GM19025 (cell line): Measurements from ENCODE around the gene SECISBP2.

Experiments used
- ATAC-seq: cut with Tn5 transposase; IDR thresholded peaks from one replicate; pipeline ENCODE4 v1.9.1; 2021; ENCODE audit warnings: mild to moderate bottlenecking, low read depth, moderate library complexity; ENCODE audit not compliant: unreplicated experiment

SECISBP2 gene

DNA sequence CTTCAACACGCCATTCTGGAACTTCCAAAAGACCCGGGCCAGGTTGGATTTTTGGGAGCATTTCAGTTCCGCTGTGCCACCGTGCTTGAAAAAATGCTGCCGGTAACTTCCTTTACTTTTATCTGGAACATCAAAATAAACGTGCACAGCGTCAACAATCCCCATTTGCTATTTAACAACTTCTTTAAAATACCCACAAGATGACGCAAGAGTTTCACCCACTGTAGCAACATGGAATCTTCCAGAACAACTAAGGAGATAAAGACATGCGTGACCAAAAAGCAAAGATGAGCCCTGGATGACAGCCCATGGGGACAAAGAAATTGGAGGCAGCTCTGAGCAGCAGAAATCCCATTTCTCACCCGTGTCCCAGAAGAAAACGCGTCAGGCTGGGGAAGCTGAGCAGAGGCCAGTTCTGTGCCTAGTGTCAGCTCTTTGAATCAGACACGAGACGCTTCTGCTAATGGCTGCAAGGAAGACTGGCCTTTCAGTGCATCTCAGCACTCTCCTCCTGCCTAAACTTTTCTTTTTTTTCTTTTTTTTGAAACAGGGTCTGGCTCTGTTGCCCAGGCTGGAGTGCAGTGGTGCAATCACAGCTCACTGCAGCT is 61.3 kb downstream of the SECISBP2 start:
- no peak for ATAC-seq

DNA sequence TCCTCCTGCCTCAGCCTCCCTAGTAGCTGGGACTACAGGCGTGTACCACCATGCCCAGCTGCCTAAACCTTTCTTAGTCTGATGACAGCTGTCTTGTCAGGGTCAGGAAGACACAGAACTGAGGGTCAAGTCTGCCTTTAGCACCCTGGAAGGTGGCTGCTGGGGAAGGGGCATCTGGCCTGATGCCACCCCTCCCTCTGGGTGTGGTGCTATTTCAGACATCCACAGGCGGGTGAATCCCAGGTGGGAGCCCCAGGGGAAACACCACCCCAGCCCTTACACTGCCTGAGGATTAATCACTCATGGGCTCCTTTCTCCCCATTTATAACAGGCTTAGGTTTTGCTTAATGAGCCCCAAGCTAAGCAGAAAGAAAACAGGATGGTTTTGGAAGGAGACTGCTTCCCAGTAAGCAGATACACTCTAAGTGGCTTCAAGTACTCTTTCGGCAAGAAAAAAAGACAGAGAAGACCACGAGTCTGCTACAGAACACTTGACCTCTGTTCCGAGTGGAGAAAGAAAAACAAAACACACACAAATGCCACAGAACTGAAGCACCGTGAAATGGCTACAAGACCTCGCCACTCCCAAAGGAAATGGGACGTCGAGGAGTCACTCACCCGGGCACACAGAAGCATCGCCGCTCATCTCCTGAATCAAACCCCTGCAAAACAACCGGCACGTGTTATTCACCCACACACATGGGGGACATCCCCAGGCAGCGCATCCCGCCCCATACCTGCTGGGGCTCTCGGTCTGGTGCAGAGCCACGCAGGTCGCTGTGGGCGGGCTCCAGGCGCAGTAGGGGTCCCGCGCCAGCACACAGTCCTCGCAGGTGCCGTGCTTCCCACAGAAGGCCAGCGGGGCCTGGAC is 62.4 kb downstream of the SECISBP2 start:
- ATAC-seq: no peak

DNA sequence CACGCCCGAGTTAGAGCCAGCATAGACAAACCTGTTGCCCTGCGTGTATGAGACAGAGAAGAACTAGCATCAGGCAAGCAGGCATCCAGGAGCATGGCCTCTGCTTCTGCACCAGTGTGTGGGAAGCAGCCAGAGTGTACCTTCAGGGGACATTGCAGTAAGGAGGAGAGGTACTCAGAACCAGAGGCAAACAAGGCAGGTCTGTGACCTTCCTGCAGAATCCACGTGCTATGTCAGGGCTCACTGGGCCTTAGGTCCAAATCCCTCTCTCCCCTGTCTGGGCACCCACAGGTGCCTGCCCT is 63.0 kb downstream of the SECISBP2 start:
- ATAC-seq: no peak

DNA sequence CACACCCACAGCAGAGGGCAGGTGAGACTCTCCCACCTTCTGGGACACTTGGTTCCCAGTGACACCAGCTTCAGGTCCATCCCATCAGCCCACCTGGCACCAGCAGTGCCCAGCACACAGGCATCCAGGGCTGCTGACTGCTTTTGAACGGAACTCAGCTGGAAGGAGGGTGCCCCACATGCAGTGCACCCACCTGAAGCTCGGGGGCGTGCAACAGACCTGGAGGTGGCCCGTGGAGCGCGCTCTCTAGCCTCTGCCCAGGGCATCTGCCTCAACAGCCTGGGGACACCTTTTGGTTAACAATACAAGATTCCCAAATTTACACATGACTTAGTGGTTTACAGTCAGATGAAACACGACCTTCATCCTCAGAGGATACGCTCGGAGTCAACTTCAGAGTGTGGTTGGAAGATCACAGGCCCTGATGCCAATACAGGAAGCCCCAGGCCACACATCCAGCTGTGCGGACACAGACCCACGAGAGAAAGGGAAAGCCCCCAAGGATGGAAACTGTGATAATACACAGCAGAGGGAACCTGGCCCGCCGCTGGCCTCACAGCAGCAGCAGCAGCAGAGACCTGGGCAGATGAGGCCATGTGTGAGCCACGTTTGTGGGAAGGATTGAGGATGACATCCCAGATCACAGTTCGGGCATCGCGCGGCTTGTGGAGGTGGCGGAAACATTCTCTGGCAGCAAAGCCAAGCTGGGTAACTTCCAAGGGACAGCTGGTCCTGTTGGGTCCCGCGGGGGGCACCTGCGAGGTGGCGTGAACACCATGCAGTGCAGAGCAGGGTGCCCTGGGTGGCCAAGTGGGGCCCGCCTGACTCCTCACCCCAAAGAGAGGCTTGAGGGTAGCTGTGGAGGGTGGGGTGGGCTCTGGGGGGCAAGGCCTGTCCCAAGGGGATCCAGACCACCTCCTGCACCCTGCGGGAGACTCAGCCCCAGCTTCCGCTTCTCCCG is 64.0 kb downstream of the SECISBP2 start:
- ATAC-seq: no peak

DNA sequence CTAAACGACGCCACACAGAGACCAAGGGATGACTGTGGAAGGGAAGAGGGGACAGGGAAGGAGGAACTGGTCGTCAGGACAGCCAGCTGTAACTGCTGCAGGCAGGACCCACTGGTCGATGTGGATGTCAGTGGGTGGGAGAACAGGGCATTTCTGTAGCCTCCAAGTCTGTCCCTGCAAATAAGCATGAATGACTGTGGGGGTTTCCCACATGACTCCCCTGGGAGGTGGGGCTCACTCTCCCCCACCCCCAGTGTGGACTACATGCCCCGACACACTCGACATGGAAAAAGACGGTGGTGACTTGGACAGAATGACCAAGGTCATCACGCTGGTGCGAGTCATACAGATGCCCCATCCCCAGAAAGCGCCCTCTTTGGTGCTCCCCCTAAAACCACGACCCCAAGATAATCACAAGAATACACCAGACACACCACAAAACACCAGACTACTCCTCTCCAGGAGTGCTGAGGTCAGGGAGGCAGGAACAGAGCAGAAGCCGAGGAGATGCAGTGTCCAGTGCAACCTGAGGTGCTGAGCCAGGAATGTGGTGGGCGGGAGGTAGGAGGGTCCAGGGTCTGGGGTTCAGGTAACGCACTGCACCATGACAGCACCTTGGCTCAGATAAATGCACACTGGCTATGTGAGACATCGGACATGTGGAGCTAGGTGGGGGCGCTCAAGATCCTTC is 64.9 kb downstream of the SECISBP2 start:
- no peak for ATAC-seq

DNA sequence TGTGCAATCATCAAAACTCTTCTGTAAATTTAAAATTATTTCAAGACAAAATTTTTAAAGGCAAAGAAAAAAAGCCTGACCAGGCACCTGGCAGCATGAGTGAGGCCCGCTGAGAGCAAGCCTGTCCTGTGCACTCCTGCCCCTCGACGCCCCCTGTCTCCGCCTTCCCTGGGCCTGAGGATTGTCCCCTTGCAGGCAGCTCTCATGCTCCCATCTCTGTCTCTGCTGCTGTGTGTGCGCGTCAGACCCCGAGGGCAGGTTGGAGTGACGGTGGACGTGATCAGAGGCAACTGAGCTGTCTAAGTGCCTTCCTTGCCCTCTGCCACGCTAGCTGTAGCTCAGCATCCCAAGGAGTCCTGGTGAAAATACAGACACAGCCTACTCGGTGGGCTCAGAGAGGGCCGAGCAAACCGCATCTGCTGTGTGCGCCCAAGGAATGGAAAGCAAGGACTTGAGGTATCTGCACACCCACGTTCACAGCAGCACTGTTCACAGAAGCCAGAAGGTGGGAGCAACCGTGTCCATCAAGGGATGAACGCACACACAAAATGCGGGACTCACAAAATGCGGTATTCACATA is 65.5 kb downstream of the SECISBP2 start:
- ATAC-seq: no peak

DNA sequence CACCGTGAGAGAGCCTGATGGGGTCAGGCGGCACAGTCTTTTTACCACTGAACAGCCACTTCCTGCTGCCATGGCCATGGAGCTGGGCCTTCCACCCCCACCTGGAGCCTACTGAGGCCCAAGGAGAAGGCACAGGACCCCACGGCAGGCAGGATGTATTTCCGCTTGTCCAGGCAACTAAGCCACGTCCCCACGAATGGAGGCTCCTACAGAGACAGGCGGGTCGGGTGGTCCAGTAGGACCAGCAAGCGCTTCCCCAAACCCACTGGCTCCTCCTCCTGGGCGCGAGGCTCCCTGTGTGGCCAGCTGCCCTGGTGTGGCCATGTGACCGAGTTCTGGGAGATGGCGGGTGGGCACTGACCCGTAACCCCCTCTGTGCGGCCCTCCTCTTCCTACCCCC is 66.5 kb downstream of the SECISBP2 start:
- ATAC-seq: no peak

DNA sequence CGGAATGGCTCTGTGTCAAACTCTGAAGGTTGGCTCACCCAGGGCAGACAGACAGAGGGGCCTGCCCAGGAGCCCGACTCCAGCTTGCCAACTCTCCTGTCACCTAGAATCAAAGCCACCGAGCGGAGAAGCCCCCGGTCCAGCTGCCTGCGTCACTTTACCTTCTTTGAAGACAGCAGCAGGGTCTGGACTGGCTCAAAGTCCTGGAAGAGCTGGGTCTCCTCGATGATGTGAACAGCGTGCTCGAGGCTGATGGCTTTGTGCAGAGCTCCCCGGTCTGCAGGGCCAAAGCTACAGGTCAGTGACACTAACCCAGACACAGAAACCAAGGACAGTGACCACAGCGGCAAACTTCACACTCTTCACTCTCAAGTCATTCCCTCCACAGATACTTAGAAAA is 67.9 kb downstream of the SECISBP2 start:
- no peak for ATAC-seq

DNA sequence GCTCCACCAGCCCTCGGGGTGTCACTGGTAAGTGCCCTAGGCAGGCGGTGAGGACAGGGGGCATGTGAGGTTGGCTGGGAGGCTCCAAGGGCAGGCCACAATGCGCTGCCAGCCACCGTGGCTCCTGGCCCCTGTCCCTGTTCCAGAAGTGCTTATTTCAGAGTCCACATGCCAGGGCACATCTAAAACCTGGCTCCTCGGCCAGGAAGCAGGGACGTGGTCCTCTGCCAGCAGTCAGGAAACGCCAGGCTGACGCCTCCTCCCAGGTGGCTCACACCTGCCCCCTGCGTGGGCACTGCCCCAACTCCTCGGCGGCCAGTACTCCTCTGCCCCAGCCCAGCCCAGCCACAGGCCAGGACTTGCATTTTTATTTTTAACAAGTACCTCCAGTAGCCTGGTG is 68.5 kb downstream of the SECISBP2 start:
- ATAC-seq: no peak

DNA sequence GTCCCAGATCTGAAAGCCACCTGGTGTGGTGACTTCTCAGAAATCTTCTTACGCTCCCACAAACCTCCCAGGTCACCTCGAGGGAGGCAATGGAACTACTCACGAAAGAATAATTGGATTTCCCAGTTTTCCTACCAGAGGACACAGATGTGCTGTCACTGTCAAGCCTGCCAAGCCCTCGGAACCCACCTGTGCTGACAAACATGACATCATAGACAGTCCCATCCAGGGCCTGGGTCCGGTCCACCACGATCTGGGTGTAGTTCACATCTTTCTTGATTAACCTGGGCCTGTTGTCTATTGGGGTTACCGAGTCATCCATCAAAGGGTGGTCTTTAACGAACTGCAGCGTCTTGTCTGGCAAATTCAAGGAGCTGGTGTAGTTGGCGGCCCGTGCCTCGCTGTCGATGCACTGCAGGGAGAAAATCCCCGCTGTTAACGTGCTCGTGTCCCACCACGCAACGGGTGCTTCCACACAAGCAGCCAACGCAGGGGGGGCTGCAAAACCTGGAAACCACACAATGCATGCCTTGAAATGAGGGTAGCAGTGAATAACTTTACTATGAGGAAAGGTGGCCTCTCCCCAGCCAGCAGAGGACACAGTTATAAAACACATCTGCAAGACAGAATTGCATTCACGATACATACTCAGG is 69.0 kb downstream of the SECISBP2 start:
- no peak for ATAC-seq

DNA sequence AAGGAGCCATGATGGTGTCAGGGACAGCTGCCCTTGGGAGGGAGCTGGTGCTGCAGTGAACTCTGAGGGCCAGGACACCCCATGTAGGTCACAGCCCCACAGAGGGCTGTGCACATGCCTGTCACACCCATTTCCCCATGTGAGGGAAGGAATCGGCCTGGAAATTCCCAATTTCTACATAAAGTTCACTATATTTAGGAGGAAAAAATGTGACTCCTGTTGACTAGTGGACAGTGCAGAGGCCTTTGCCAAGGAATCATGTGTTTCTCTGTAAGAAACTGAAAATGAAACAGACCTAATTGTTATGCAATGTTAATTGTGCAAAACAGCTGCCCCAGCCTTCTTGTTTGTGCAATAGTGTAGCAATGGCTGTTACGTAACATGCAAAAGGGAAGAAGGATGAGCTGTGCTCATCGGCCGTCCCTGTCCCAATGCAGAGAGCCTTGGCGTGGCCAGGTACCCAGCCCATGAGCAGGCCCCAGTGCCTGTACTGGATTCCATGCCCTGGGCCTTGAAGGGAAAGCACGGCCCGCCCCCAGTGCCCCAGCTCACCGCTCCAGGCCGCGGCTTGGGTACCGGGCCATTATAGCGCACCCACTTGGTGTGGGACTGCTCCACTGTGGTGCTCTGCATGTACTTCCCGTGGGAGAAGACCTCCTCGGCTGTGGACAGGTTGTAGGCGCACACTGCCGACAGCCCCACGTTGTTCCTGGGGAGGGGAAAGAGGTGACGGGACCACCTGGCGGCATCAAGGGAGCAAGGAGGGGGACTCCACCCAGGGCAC is 70.0 kb downstream of the SECISBP2 start:
- no peak for ATAC-seq

DNA sequence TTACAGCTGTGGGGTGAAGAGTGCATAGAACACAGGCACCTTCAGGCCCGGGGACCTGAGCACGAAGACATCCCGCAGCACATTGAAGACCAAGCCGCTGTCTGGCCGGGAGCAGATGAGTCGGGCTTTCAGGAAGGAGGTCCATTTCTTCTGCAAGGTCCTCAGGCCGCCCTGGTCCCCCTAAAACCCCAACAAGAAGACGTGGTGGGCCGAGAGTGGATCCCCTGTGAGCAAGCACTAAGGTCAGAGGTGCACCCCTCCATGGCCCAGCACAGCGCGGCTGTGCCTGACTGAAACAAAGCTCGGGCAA is 70.5 kb downstream of the SECISBP2 start:
- no peak for ATAC-seq

DNA sequence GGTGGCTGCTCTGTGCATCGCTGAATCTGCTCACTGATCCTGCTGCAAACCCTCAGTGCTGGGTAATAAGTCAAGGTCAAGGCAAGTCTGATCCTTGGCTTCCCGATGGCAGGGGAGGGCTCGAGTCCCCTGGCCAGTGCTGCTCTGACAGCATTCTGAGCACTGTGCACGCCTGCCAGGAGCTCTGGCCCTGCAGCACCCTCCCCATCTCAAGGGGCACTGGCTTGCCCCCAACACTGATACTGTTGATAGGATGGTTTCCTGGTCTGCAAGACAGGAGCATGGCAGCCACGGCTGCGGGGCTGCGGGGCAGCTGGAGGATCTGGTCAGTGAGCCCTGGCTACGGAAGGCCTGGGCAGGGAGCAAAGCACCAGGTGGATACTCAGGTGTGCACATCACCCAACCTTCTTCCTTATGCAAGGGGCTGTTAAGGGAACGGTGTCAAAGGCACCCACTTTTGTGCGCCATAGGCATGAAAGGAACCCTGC is 71.8 kb downstream of the SECISBP2 start:
- no peak for ATAC-seq

DNA sequence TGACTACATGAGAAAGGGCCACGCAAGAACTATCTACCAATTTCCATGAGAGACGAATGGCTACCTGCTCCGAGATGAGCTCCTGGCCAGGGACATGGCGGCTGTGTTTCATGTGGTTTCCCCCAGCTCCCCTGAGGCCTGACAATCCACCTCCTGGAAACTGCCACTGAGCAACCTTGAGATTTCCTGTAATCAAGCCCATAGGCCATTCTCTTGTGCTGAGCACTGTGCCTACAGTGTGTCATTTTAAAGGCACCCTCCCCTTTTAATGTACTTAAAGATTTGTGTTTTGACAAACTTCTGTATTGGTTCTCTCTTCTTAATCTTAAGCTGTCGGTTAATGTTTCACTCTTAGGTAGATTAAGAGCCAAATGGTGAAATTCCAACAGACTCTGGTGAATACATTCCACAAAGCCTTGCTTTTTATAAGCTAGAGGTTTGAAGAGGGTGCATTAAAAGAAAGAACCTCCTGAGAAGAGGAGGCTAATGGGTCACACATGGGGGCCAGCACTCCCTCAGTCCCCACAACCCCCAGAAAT is 72.3 kb downstream of the SECISBP2 start:
- ATAC-seq: no peak

DNA sequence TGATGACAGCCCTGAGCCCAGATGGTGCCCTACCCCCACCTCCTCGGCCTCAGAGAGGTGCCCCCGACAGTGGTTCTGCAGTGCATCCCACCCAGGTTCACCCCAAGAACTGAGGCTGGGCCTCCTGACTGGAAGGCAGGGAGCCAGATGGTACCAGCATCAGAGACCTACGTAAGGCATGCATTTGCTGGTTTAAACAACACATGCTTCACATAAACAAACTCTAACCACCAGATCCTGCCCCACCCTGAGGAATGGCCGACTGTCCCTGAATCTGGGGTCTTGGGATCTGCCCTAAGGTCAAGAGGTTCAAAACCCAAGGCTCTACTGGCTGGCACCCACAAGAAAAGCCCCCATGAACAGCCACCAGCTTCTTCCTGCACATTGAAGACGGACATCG is 73.3 kb downstream of the SECISBP2 start:
- no peak for ATAC-seq

DNA sequence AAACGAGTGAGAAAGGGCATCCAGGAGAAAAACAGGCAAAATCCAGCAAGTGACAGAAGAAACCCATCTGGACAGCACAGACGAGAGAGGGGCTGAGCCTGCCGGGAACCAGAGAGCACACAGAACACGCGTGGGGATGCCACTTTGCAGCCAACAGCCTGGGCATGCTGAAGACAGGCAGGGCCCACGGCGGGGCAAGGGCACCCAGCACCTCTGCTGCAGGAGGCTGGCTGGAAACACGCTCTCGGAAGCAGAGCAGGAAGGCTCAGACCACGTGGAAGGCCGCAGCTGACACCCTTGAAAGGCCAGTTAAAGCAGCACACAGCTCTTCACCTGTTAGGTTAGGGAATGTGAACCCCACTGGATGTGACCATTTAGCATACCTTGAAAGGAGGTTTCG is 76.1 kb downstream of the SECISBP2 start:
- ATAC-seq: no peak

DNA sequence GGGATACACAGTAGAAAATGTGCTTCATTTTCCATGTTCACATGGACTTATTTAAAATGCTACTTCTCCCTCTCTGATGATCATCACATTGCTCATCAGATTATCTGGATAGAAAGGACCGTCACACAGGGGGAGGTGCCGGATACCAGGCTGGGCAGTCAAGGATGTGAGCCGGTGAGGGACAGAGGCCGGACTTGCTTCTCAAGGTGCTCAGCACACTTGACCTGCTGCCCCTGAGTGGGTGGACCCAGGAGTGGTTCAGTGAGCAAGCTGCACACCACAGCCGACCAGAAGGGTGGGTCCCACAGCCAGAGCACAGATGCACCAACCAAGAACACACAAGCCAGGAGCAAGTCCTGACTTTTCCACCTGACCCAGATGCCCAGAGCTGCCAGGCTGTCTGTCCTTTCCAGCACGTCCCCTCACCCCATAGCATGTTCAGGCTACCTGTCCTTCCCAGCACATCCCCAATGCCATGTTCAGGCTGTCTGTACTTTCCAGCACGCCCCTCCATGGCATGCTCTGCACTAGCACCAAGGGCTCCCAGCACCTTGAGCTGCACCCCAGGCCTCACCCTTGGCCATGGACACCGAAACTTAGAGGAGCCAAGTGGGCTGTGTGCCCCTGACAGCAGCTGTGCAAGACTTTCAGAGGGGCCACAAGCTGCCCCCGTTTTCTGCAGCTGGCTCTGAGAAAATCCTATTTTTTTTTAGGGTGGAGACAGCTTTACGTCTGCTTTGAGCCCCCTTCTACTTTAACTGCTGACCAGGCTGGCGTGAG is 77.8 kb downstream of the SECISBP2 start:
- ATAC-seq: no peak

DNA sequence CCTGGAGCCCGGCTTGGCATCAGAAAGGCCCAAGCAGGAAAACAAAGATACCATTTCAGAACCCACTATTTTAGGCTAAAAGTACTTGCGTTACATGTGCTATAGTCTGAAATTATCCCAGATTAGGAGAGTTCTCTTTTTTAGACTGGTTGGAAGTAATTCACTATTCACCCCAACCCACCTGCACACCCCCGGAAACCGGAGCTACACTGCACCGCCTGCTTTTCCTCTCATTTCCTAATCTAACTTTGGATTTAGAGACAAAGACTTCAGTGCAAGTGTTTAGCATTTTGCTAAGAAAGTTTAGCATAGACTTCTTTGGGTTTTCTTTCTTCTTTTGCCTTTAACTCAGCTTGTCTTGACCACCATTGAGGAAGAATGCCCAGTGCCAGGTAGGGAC is 79.2 kb downstream of the SECISBP2 start:
- no peak for ATAC-seq
